ENCODE measurements around the gene TRPV4.

Gene TRPV4

GRCh38 chr12:109828754-109829511 lies 4.3 kb downstream of the TRPV4 start:
- DNase-seq (ENCODE audit: low read depth, low spot score), result no peak

GRCh38 chr12:109827566-109828550 lies 5.3 kb downstream of the TRPV4 start:
- DNase-seq (ENCODE audit: low read depth, low spot score), result no peak

GRCh38 chr12:109827080-109827479 lies 6.1 kb downstream of the TRPV4 start:
- DNase-seq (ENCODE audit: low read depth, low spot score), result no peak

- no peak for DNase-seq (ENCODE audit: low read depth, low spot score)
Measured at GRCh38 chr12:109824731-109825130, 8.5 kb downstream of the TRPV4 start.

- DNase-seq (ENCODE audit: low read depth, low spot score), result no peak
Measured at GRCh38 chr12:109822951-109823411, 10.2 kb downstream of the TRPV4 start.

GRCh38 chr12:109822416-109822815 lies 10.8 kb downstream of the TRPV4 start:
- DNase-seq (ENCODE audit: low read depth, low spot score), result no peak

GRCh38 chr12:109821968-109822367 lies 11.2 kb downstream of the TRPV4 start:
- DNase-seq (ENCODE audit: low read depth, low spot score), result no peak

- DNase-seq (ENCODE audit: low read depth, low spot score), result no peak
Measured at GRCh38 chr12:109820816-109821381, 12.3 kb downstream of the TRPV4 start.

GRCh38 chr12:109818905-109819500 lies 14.2 kb downstream of the TRPV4 start:
- no peak for DNase-seq (ENCODE audit: low read depth, low spot score)

- DNase-seq (ENCODE audit: low read depth, low spot score), result no peak
Measured at GRCh38 chr12:109818253-109818652, 14.9 kb downstream of the TRPV4 start.

GRCh38 chr12:109817627-109818231 lies 15.5 kb downstream of the TRPV4 start:
- DNase-seq (ENCODE audit: low read depth, low spot score), result no peak

- no peak for DNase-seq (ENCODE audit: low read depth, low spot score)
Measured at GRCh38 chr12:109816870-109817269, 16.3 kb downstream of the TRPV4 start.

GRCh38 chr12:109815757-109816617 lies 17.2 kb downstream of the TRPV4 start:
- no peak for DNase-seq (ENCODE audit: low read depth, low spot score)

GRCh38 chr12:109815225-109815624 lies 18.0 kb downstream of the TRPV4 start:
- DNase-seq (ENCODE audit: low read depth, low spot score), result no peak

GRCh38 chr12:109814600-109815150 lies 18.5 kb downstream of the TRPV4 start:
- no peak for DNase-seq (ENCODE audit: low read depth, low spot score)

GRCh38 chr12:109813810-109814416 lies 19.3 kb downstream of the TRPV4 start:
- DNase-seq (ENCODE audit: low read depth, low spot score), result no peak

GRCh38 chr12:109811624-109811995 lies 21.6 kb downstream of the TRPV4 start:
- no peak for DNase-seq (ENCODE audit: low read depth, low spot score)

- DNase-seq (ENCODE audit: low read depth, low spot score), result no peak
Measured at GRCh38 chr12:109810954-109811623, 22.1 kb downstream of the TRPV4 start.

Measured in smooth muscle cell of the brain vasculature (primary cell).